Panc1 (cell line): ENCODE measurements around the gene RRM2. TPM values are rescaled to one million over a fixed set of nuclear protein-coding genes. Genes with fewer than 3 reads are reported as not detected.
"Not testable (repeated sequence)": the region's sequence is repeated elsewhere in the genome, so short reads cannot be mapped to it uniquely, and the experiment has no call there.

Experiments
- ATAC-seq: fragments of 200-7000 bp; cut with Tn5 transposase; 2 replicates; pipeline ENCODE4 v1.9.1; 2020; ENCODE audit warnings: mild to moderate bottlenecking, moderate library complexity
- BruUV-seq: library from RNA; stranded (reverse); fragments of 400-500 nt; replicated peaks from 2 replicates; lab custom pipeline; 2021; lab: Mats Ljungman, UMichigan
- CTCF ChIA-PET: fragments of 300-600 bp; sonication (Branson Sonifier 250); formaldehyde crosslinking; loops from one replicate; lab custom pipeline; 2022; ENCODE audit warnings: antibody characterized with exemption; lab: Charles Lee
- POLR2A ChIA-PET: fragments of 300-600 bp; sonication (Branson Sonifier 250); formaldehyde crosslinking; loops from one replicate; lab custom pipeline; 2022; ENCODE audit warnings: antibody characterized with exemption; lab: Charles Lee
- DNase-seq: peaks from one replicate; pipeline ENCODE4 v3.0.0-alpha.2; 2010; ENCODE audit warnings: low read depth, low spot score
- H3K27ac ChIP-seq: 2 replicates; pipeline ENCODE4 v1.5.1; 2011; ENCODE audit warnings: mild to moderate bottlenecking, low read length, inconsistent platforms
- H3K27me3 ChIP-seq: fragments of 200-500 bp; sonication (Bioruptor generic); 2 replicates; pipeline ENCODE4 v1.6.0; 2014; ENCODE audit warnings: low read length, inconsistent platforms; ENCODE audit not compliant: control insufficient read depth, insufficient read depth
- H3K36me3 ChIP-seq: fragments of 200-500 bp; sonication (Bioruptor generic); 2 replicates; pipeline ENCODE4 v1.5.1; 2014; ENCODE audit warnings: inconsistent platforms, mild to moderate bottlenecking, low read length, moderate library complexity; ENCODE audit not compliant: control insufficient read depth, insufficient read depth
- H3K4me1 ChIP-seq: 2 replicates; pipeline ENCODE4 v1.5.1; 2011; ENCODE audit warnings: inconsistent platforms, mild to moderate bottlenecking, low read length, moderate library complexity; ENCODE audit not compliant: control insufficient read depth, insufficient read depth
- H3K4me3 ChIP-seq, 2 experiments: 2 replicates each; pipeline ENCODE4 v1.5.1; 2011 to 2012; ENCODE audit warnings: low read depth in 2 of 2, low read length in 2 of 2, mild to moderate bottlenecking in 2 of 2, inconsistent platforms in 1 of 2, moderate library complexity in 1 of 2
- H3K9me3 ChIP-seq: fragments of 200-500 bp; sonication (Bioruptor generic); 2 replicates; pipeline ENCODE4 v1.5.1; 2014; ENCODE audit warnings: low read depth, mild to moderate bottlenecking, inconsistent platforms, low read length, moderate library complexity; ENCODE audit not compliant: control insufficient read depth, insufficient read depth
- POLR2AphosphoS5 ChIP-seq: IDR thresholded peaks from 2 replicates; pipeline ENCODE4 v1.6.1; 2012; ENCODE audit warnings: mild to moderate bottlenecking, low read depth, low read length, moderate library complexity
- SIN3A ChIP-seq: IDR thresholded peaks from 2 replicates; pipeline ENCODE4 v1.6.1; 2012; ENCODE audit warnings: low read depth, mild to moderate bottlenecking, low read length, moderate library complexity, borderline replicate concordance; ENCODE audit not compliant: insufficient read depth
- TCF7L2 ChIP-seq: IDR thresholded peaks from 2 replicates; pipeline ENCODE4 v1.6.1; 2011; ENCODE audit warnings: mild to moderate bottlenecking, low read depth, low read length, inconsistent platforms
- in situ Hi-C: cut with HindIII; loops from 2 replicates; pipeline ENCODE4 v1.10.0; 2016; ENCODE audit warnings: low sequenced_read_pairs, low pct_unique_long_range_greater_than_20kb
- intact Hi-C: fragments of 100-400 bp; cut with micrococcal nuclease; formaldehyde crosslinking; loops from one replicate; pipeline ENCODE4 v1.10.0; 2022; ENCODE audit not compliant: unreplicated experiment
- total RNA-seq: library from RNA; stranded (reverse); gene quantifications from one replicate; pipeline ENCODE4 v1.2.1, GENCODE V29; 2021; ENCODE audit not compliant: unreplicated experiment
- TF ChIP-seq, protein P1 (sequence below): fragments of 450-650 bp; IDR thresholded peaks from 2 replicates; pipeline ENCODE4 v1.5.1; 2017; ENCODE audit warnings: mild to moderate bottlenecking
- TF ChIP-seq, protein P2 (sequence below), 2 experiments: IDR thresholded peaks; 2 replicates each; pipeline ENCODE4 v1.6.1; 2011 to 2012; ENCODE audit warnings: low read depth in 2 of 2, control low read depth in 1 of 2, low read length in 1 of 2, mild to moderate bottlenecking in 1 of 2, moderate library complexity in 1 of 2; ENCODE audit not compliant: insufficient read depth in 1 of 2

RRM2 gene
- total RNA-seq, 1 experiment from 2014 or later = 294 TPM

DNA sequence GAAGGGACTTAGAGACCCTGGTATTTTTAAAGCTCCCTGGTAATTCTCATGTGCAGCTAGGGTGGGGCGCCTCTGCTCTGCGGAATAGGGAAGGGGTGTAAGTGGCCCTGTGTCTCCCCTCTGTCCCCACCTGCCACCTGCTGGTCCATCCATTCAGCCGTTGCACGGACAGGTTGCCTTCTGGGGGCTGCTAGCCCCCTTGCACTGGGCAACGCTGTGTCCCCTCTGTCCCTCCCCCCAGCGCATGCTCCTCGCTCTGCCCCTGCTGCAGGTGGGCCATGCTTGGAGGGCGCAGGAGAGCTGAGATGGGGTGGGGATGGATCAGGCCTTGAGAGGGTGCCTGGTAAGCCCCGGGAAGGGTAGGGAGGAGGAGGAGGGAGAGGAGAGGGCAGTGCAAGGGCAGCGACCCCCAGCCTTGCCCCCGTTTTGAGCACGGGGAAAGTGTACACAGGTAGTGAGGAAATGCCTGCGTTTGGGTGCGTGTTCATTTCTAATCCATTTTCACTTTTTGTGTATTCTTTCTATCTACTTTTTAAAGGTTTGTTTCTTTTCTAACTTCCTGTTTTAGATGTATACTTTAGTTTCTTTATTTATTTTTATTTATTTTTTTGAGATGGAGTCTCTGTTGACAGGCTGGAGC is 23.9 kb downstream of the RRM2 start:
- ChIA-PET POLR2A (no interaction called here), CTCF (no interaction called here)
- H3K4me3 ChIP-seq = no peak overlapping the region
- no peaks in the 10 kb centered on the region for H3K36me3 ChIP-seq
- H3K27me3 ChIP-seq = no peaks in the 10 kb centered on the region
- TF ChIP-seq, protein P1, sequence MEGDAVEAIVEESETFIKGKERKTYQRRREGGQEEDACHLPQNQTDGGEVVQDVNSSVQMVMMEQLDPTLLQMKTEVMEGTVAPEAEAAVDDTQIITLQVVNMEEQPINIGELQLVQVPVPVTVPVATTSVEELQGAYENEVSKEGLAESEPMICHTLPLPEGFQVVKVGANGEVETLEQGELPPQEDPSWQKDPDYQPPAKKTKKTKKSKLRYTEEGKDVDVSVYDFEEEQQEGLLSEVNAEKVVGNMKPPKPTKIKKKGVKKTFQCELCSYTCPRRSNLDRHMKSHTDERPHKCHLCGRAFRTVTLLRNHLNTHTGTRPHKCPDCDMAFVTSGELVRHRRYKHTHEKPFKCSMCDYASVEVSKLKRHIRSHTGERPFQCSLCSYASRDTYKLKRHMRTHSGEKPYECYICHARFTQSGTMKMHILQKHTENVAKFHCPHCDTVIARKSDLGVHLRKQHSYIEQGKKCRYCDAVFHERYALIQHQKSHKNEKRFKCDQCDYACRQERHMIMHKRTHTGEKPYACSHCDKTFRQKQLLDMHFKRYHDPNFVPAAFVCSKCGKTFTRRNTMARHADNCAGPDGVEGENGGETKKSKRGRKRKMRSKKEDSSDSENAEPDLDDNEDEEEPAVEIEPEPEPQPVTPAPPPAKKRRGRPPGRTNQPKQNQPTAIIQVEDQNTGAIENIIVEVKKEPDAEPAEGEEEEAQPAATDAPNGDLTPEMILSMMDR = no peak
- no peak for TF ChIP-seq POLR2AphosphoS5
- TF ChIP-seq SIN3A = no peak
- TF ChIP-seq, protein P2, sequence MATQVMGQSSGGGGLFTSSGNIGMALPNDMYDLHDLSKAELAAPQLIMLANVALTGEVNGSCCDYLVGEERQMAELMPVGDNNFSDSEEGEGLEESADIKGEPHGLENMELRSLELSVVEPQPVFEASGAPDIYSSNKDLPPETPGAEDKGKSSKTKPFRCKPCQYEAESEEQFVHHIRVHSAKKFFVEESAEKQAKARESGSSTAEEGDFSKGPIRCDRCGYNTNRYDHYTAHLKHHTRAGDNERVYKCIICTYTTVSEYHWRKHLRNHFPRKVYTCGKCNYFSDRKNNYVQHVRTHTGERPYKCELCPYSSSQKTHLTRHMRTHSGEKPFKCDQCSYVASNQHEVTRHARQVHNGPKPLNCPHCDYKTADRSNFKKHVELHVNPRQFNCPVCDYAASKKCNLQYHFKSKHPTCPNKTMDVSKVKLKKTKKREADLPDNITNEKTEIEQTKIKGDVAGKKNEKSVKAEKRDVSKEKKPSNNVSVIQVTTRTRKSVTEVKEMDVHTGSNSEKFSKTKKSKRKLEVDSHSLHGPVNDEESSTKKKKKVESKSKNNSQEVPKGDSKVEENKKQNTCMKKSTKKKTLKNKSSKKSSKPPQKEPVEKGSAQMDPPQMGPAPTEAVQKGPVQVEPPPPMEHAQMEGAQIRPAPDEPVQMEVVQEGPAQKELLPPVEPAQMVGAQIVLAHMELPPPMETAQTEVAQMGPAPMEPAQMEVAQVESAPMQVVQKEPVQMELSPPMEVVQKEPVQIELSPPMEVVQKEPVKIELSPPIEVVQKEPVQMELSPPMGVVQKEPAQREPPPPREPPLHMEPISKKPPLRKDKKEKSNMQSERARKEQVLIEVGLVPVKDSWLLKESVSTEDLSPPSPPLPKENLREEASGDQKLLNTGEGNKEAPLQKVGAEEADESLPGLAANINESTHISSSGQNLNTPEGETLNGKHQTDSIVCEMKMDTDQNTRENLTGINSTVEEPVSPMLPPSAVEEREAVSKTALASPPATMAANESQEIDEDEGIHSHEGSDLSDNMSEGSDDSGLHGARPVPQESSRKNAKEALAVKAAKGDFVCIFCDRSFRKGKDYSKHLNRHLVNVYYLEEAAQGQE (IDR thresholded peaks at IDR 0.05; ENCODE audit: insufficient read depth in 1 of 2, low read depth in 2 of 2, low read length in 1 of 2) = no peak
- TF ChIP-seq TCF7L2 = no peak
- H3K9me3 ChIP-seq = no peaks in the 10 kb centered on the region
- no peak overlapping the region for H3K27ac ChIP-seq
- no TSS peak for BruUV-seq
- ATAC-seq (no peak), DNase-seq (no peak)
- in situ Hi-C loops (no loop called here), intact Hi-C loops (loop anchor here (10.0 kb wide), 2 partner anchors 158 to 258 kb away; partner anchors contain the start of gene HPCAL1)
- H3K4me1 ChIP-seq = peaks cover under 1% of the 10 kb centered on the region; the same call in 1 of the 2 replicates

DNA sequence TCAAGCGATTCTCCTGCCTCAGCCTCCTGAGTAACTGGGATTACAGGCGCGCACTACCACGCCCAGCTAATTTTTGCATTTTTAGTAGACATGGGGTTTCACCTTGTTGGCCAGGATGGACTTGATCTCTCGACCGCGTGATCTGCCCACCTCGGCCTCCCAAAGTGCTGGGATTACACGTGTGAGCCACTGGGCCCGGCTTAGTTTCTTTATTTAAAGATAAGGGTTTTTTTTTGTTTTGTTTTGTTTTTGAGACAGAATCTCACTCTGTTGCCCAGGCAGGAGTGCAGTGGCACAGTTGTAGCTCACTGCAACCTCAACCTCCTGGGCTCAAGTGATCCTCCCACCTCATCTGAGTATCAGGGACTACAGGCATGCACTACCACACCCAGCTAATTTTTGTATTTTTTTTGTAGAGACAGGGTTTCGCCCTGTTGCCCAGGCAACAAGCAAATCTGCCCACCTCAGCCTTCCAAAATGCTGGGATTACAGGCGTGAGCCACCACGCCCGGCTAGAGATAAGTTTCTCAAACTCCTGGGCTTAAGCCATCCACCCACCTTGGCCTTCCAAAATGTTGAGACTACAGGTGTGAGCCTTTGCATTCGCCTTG is 24.6 kb downstream of the RRM2 start:
- CTCF ChIA-PET, H3K4me1 ChIP-seq, H3K4me3 ChIP-seq, BruUV-seq, DNase-seq, in situ Hi-C loops, H3K9me3 ChIP-seq, H3K36me3 ChIP-seq, ATAC-seq, H3K27me3 ChIP-seq, POLR2A ChIA-PET, H3K27ac ChIP-seq: not testable (repeated sequence)
- intact Hi-C loops = loop anchor here (10.0 kb wide), 2 partner anchors 158 to 258 kb away; partner anchors contain the start of gene HPCAL1

DNA sequence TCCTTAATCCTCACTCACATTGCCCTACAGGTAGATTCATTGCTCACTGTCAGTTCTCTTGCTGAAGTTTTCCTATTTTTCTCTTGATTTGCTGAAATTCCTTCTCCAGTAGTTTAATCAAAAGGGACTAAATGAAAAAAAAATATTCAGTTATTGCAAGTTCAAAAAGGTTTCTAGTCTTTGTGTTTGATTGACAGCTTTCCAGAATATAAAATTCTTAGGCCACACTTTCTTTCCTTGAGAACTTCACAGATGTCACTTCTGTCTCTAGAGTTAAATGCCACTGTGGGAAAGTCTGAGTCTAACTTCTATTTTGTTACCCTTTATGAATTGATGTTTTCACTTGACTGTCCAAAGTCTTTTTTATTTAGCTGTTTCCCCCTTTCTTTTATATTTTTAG is 25.7 kb downstream of the RRM2 start:
- in situ Hi-C loops (no loop called here), intact Hi-C loops (loop anchor here (10.0 kb wide), 2 partner anchors 157 to 257 kb away; partner anchors contain the start of gene HPCAL1)
- Histone ChIP-seq H3K4me3 (no peak overlapping the region), H3K4me1 (no peaks in the 10 kb centered on the region), H3K27me3 (no peaks in the 10 kb centered on the region), H3K36me3 (no peaks in the 10 kb centered on the region), H3K9me3 (no peaks in the 10 kb centered on the region), H3K27ac (no peak overlapping the region)
- DNase-seq (no peak), ATAC-seq (no peak)
- POLR2A ChIA-PET = no interaction called here
- TF ChIP-seq, protein P2 (IDR thresholded peaks at IDR 0.05; ENCODE audit: insufficient read depth in 1 of 2, low read depth in 2 of 2, low read length in 1 of 2) = no peak
- no peak for TF ChIP-seq SIN3A
- TF ChIP-seq, protein P1 = no peak
- TF ChIP-seq TCF7L2 = no peak
- TF ChIP-seq POLR2AphosphoS5 = no peak
- BruUV-seq = no TSS peak
- CTCF ChIA-PET = no interaction called here
